Immature natural killer cell (primary cell): ENCODE measurements around the gene PTGDR2. TPM values are rescaled to one million over a fixed set of nuclear protein-coding genes. Genes with fewer than 3 reads are reported as not detected.
A peak's percentile ranks its signal among the peaks of the same experiment; 100 is the strongest.

Experiments
- DNase-seq, 3 donors: peaks; one replicate each; pipeline ENCODE4 v3.0.0; 2022; ENCODE audit warnings: mixed read lengths in 1 of 3
- H3K27ac Mint-ChIP-seq, 6 donors: one replicate each; pipeline ENCODE4 v1.8.0; 2020; ENCODE audit warnings: mixed read lengths in 6 of 6, mild to moderate bottlenecking in 5 of 6, inconsistent platforms in 4 of 6, moderate library complexity in 3 of 6
- H3K27me3 Mint-ChIP-seq, 3 donors: one replicate each; pipeline ENCODE4 v1.8.0; 2020 to 2021; ENCODE audit warnings: low read depth in 3 of 3, mild to moderate bottlenecking in 3 of 3, mixed read lengths in 3 of 3, moderate library complexity in 3 of 3, inconsistent platforms in 1 of 3
- H3K36me3 Mint-ChIP-seq, 3 donors: one replicate each; pipeline ENCODE4 v1.8.0; 2020; ENCODE audit warnings: mixed read lengths in 3 of 3, inconsistent platforms in 2 of 3, mild to moderate bottlenecking in 2 of 3
- H3K4me1 Mint-ChIP-seq, 2 donors: one replicate each; pipeline ENCODE4 v1.8.0; 2020; ENCODE audit warnings: inconsistent platforms in 2 of 2, mild to moderate bottlenecking in 2 of 2, mixed read lengths in 2 of 2, moderate library complexity in 1 of 2
- H3K4me3 Mint-ChIP-seq, 5 donors: one replicate each; pipeline ENCODE4 v1.8.0; 2020; ENCODE audit warnings: mild to moderate bottlenecking in 5 of 5, mixed read lengths in 5 of 5, inconsistent platforms in 3 of 5, moderate library complexity in 3 of 5
- H3K9me3 Mint-ChIP-seq, 6 donors: one replicate each; pipeline ENCODE4 v1.8.0; 2020; ENCODE audit warnings: mild to moderate bottlenecking in 6 of 6, mixed read lengths in 6 of 6, inconsistent platforms in 4 of 6, moderate library complexity in 3 of 6
- polyA plus RNA-seq, 3 donors: library from polyadenylated mRNA; unstranded; fragments of 300-500 nt; fragmentation: Illumina TruSeq; gene quantifications; one replicate each; pipeline ENCODE4 v1.2.3, GENCODE V29; 2021

PTGDR2 gene
- polyA plus RNA-seq: under 1 TPM in 2 of 3 donors, not detected in 1; 0.46 to 0.49 TPM

DNA sequence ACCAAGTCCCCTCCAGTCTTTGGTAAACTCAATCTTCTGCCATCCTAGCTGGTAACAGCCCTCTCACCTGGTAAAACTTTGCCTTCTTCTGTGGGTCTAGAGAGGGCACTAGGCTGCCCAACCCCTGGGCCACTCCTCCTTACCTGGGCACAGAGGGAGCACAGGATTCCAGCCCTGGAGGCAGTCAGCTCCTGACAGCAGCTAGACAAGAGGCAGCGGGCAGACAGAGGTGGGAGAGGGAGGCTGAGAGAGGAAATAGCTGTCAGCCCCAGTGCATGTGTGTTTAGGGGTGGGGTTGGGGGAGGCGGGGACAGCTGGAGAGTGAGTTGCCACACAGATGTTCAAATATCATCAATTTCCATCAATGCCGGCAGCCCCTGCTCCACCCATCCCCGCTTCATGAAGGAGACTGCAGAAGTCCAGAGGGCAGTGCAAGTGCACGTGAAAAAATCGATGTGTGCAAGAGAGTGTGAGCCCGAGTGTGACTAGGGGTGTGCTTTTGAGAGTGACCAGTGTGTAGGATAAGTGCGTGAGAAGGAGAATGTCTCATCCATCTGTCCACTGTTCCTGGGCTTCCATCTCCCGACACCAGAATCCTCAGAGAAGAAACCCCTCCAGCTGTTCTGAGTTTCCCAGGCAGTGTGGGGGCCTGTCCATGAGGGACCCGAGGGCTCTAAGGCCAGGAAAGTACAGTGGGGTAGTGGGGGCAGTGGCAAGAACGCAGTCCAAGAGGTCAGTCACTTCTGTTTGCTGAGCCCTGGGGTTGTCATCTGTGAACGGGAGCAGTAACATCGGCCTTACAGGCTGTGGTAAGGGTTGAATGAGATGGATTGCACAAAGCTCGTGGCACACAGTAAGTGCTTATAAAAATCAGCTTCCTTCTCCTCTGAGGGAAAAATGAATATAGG is at the start of gene PTGDR2:
TSS of gene PTGDR2 (minus strand) at position 225 of the 908 bp plus-strand sequence. CDS start 2,228 bp downstream, outside the sequence.
- Mint-ChIP-seq H3K4me1 (no peaks in the 10 kb centered on the region), H3K9me3 (no peaks in the 10 kb centered on the region), H3K4me3 (no peak within 1 kb of the TSS), H3K27me3 (peaks cover 2 to 3% (median 3%) of the 10 kb centered on the region in 3 donors), H3K36me3 (peaks cover 3 to 9% (median 5%) of the 10 kb centered on the region in 3 donors), H3K27ac (no peak within 1 kb of the TSS)
- no peak for DNase-seq

- peak overlapping the region; percentile 53 to 86 (median 82) for H3K27ac Mint-ChIP-seq
- H3K4me3 Mint-ChIP-seq: peak overlapping the region; percentile 91 to 92 (median 91)
- H3K36me3 Mint-ChIP-seq: peaks cover 0 to 6% (median 4%) of the 10 kb centered on the region in 3 donors
- peaks cover 31 to 42% of the 10 kb centered on the region in 2 donors for H3K4me1 Mint-ChIP-seq
- DNase-seq: no peak
- no peaks in the 10 kb centered on the region for H3K9me3 Mint-ChIP-seq
- H3K27me3 Mint-ChIP-seq: peaks cover 0 to 7% (median 0%) of the 10 kb centered on the region in 3 donors
Observed at GRCh38 chr11:60905047-60905446, 49.3 kb upstream of the PTGDR2 start.

DNA sequence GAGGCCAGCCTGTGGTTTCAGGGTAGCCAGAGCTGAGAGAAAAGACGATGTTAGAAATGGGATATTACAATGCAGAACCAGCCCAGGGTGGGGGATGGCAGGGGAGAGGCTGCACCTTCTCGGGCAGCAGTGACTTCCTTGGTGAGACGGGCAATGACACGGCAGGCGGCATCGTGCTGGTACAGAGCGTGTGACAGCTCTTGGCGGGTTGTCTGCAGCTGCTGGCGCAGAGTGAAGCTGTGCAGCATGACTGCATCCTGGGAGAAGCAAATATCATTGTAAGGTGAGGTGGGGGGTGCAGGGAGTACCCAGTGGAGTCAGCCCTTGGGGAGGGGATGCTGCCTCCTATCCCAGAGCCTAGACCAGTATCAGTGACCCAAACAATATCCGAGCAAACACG is 46.9 kb upstream of the PTGDR2 start:
- H3K36me3 Mint-ChIP-seq: peaks cover 7 to 17% (median 13%) of the 10 kb centered on the region in 3 donors
- no peaks in the 10 kb centered on the region for H3K9me3 Mint-ChIP-seq
- peaks cover 31 to 41% of the 10 kb centered on the region in 2 donors for H3K4me1 Mint-ChIP-seq
- no peak for DNase-seq
- peaks cover 0 to 7% (median 0%) of the 10 kb centered on the region in 3 donors for H3K27me3 Mint-ChIP-seq
- peak overlapping the region in 1 of 5 donors; percentile 40 for H3K4me3 Mint-ChIP-seq
- H3K27ac Mint-ChIP-seq: peak overlapping the region in 1 of 6 donors; percentile 10

GRCh38 chr11:60900673-60901404 is 45.1 kb upstream of the PTGDR2 start:
- Mint-ChIP-seq H3K4me1 (peaks cover 20 to 23% of the 10 kb centered on the region in 2 donors), H3K27me3 (peaks cover 0 to 2% (median 0%) of the 10 kb centered on the region in 3 donors), H3K27ac (peak overlapping the region in 1 of 6 donors; percentile 12), H3K9me3 (no peaks in the 10 kb centered on the region), H3K4me3 (no peak overlapping the region), H3K36me3 (peaks cover 16 to 31% (median 16%) of the 10 kb centered on the region in 3 donors)
- no peak for DNase-seq

- peaks cover 0 to 2% (median 0%) of the 10 kb centered on the region in 3 donors for H3K27me3 Mint-ChIP-seq
- peak overlapping the region in 2 of 6 donors; percentile 19 to 60 for H3K27ac Mint-ChIP-seq
- H3K4me1 Mint-ChIP-seq: peaks cover 12 to 14% of the 10 kb centered on the region in 2 donors
- no peaks in the 10 kb centered on the region for H3K9me3 Mint-ChIP-seq
- no peak for DNase-seq
- H3K36me3 Mint-ChIP-seq: peaks cover 16 to 40% (median 24%) of the 10 kb centered on the region in 3 donors
- no peak overlapping the region for H3K4me3 Mint-ChIP-seq
Observed at GRCh38 chr11:60899977-60900376, 44.2 kb upstream of the PTGDR2 start.

DNA sequence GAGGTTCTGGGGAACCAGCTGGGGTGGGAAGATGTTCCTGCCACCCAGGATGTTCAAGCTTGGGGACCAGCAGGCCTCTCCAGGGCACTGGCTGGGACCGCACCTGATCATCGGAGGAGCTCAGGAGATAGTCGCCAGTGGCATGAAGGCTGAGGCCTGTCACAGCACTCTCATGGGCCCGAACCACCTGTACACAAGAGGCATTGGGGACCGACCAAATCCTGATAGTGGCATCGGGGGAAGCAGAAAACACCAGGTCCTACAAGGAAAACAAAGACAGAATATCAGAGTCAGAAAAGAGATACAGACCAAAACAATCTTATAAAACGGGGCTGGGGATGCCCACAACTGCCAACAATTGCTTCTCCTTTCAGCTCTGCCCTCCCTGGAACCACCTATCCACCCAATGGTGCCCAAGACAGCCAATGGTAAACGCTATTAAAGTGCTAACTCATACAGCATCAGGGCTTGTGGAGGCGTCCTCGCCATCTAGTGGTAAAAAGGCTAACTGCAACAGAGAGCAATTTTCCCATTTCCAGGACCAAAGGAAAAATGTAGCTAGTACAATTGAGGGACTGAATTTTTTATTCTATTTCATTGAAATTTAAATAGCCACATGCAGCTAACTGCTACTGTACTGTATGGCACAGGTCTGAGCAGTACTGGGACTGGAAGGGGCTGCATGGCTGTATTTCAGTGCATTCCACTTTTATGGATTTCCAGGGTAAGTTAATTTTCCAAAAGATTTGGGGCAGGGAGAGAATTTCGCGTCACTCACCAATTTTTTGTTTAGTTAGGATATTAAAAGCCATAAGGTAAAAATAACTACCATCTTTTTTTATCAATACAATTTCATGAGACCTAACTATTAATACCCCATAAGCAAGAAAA is 43.5 kb upstream of the PTGDR2 start:
- peaks cover 19 to 42% (median 28%) of the 10 kb centered on the region in 3 donors for H3K36me3 Mint-ChIP-seq
- H3K4me1 Mint-ChIP-seq: peaks cover 6 to 7% of the 10 kb centered on the region in 2 donors
- H3K4me3 Mint-ChIP-seq: no peak overlapping the region
- peaks cover 0 to 2% (median 0%) of the 10 kb centered on the region in 3 donors for H3K27me3 Mint-ChIP-seq
- peak; percentile 35 to 41 (median 38) for DNase-seq
- H3K27ac Mint-ChIP-seq: peak overlapping the region in 2 of 6 donors; percentile 28 to 51
- H3K9me3 Mint-ChIP-seq: no peaks in the 10 kb centered on the region

DNA sequence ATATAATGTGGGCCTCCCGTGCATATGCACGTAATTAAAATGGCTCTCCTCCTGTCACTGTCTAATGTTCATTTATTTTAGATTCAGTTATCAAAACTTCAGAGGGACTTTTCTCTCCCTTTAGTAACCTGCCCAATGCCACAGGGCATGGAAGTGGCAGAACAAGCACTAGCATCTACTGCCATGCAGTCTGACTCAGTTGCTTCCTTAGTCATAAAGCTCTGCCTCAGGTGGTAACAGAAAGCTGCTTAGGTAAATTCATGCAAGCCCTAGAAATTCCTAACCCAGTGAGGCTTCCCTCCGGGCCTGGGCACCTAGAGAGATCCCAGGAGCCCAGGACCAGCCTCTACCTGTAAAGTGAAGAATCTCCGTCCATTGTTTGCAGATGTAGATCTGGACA is 41.7 kb upstream of the PTGDR2 start:
- Mint-ChIP-seq H3K27me3 (peaks cover 0 to 1% (median 0%) of the 10 kb centered on the region in 3 donors), H3K4me3 (no peak overlapping the region), H3K36me3 (peaks cover 22 to 52% (median 28%) of the 10 kb centered on the region in 3 donors), H3K4me1 (peaks cover 0 to 1% of the 10 kb centered on the region in 2 donors), H3K27ac (no peak overlapping the region), H3K9me3 (no peaks in the 10 kb centered on the region)
- DNase-seq: no peak

DNA sequence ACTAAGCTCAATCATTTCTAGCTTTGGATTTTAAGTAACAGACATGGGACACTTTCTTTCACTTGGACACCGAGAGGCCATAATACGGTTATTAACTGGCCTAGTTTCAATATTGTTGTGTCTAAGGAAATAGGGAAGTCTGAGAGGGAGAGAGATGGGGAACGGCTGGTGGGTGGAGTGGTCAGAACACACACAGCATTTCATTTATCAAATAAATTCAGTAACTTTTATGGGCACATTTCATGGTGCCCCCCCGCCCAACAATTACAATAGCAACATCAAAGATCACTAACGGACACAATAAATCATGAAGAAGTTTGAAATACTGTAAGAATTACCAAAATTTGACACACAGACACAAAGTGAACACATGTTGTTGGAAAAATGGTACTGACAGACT is 39.9 kb upstream of the PTGDR2 start:
- DNase-seq: no peak
- Mint-ChIP-seq H3K4me3 (no peak overlapping the region), H3K4me1 (peaks cover 6 to 13% of the 10 kb centered on the region in 2 donors), H3K27me3 (no peaks in the 10 kb centered on the region), H3K9me3 (no peaks in the 10 kb centered on the region), H3K36me3 (peaks cover 22 to 56% (median 33%) of the 10 kb centered on the region in 3 donors), H3K27ac (peak overlapping the region in 1 of 6 donors; percentile 48)

GRCh38 chr11:60891103-60891741 is 35.5 kb upstream of the PTGDR2 start:
- peak overlapping the region in 1 of 5 donors; percentile 4 for H3K4me3 Mint-ChIP-seq
- no peak for DNase-seq
- peak overlapping the region in 3 of 6 donors; percentile 44 to 51 (median 49) for H3K27ac Mint-ChIP-seq
- peaks cover 12 to 18% of the 10 kb centered on the region in 2 donors for H3K4me1 Mint-ChIP-seq
- peaks cover 15 to 37% (median 29%) of the 10 kb centered on the region in 3 donors for H3K36me3 Mint-ChIP-seq
- no peaks in the 10 kb centered on the region for H3K9me3 Mint-ChIP-seq
- H3K27me3 Mint-ChIP-seq: peaks cover 0 to 2% (median 0%) of the 10 kb centered on the region in 3 donors

DNA sequence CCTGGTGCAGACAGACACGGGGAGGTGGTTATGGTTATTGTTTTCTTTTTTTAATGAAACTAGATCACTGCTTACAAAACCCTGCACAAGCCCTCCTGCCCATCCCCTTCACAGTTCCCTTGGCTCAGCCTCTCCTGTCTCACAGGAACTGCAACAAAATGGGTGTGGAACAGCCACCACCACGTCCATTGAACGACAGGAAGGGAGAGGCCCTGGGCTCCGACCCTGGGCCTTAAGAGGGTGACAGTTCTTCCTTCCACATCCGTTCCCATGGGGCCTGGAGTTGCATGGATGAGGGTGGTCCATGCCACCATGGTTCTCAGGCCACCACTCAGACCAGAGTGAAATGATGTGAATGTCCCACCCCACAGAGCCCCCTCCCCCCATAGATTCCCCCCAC is 34.9 kb upstream of the PTGDR2 start:
- Mint-ChIP-seq H3K4me3 (no peak overlapping the region), H3K4me1 (peaks cover 12 to 18% of the 10 kb centered on the region in 2 donors), H3K9me3 (no peaks in the 10 kb centered on the region), H3K27me3 (peaks cover 0 to 2% (median 0%) of the 10 kb centered on the region in 3 donors), H3K36me3 (peaks cover 14 to 31% (median 28%) of the 10 kb centered on the region in 3 donors), H3K27ac (peak overlapping the region in 1 of 6 donors; percentile 28)
- no peak for DNase-seq

DNA sequence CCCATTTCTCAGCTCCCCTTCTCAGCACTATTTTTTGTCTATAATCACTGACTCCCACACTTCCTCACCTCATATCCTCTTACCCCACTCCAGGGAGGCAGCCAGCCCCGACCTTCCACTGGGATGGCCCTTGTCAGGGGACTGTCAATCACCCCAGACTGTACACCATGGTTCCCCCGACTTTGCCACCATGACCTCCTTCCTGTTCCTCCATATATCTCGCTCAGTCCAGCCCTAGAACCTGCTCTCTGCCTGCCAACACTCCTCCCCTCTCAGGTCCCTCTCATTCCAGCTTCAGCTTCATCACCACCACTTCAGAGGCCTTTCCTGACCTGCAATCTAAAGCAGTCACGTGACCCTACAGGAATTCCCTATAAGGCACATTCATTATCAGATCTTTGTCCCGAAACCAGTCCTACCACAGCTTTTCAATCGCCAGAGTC is 34.1 kb upstream of the PTGDR2 start:
- Mint-ChIP-seq H3K27ac (peak overlapping the region in 4 of 6 donors; percentile 27 to 45 (median 34)), H3K4me1 (peaks cover 12 to 18% of the 10 kb centered on the region in 2 donors), H3K9me3 (no peaks in the 10 kb centered on the region), H3K27me3 (peaks cover 0 to 2% (median 0%) of the 10 kb centered on the region in 3 donors), H3K4me3 (no peak overlapping the region), H3K36me3 (peaks cover 14 to 30% (median 20%) of the 10 kb centered on the region in 3 donors)
- DNase-seq: no peak

GRCh38 chr11:60887556-60887955 is 31.8 kb upstream of the PTGDR2 start:
- no peak for DNase-seq
- no peaks in the 10 kb centered on the region for H3K9me3 Mint-ChIP-seq
- H3K36me3 Mint-ChIP-seq: peaks cover 8 to 23% (median 13%) of the 10 kb centered on the region in 3 donors
- H3K27ac Mint-ChIP-seq: no peak overlapping the region
- peaks cover 12 to 18% of the 10 kb centered on the region in 2 donors for H3K4me1 Mint-ChIP-seq
- peaks cover 0 to 2% (median 0%) of the 10 kb centered on the region in 3 donors for H3K27me3 Mint-ChIP-seq
- no peak overlapping the region for H3K4me3 Mint-ChIP-seq
